OCI-LY7 (cell line): ENCODE measurements around the gene CSF1R. TPM values are rescaled to one million over a fixed set of nuclear protein-coding genes. Genes with fewer than 3 reads are reported as not detected.
A peak's percentile ranks its signal among the peaks of the same experiment; 100 is the strongest.
"Not testable (repeated sequence)": the region's sequence is repeated elsewhere in the genome, so short reads cannot be mapped to it uniquely, and the experiment has no call there.

Experiments used
- BruUV-seq: library from RNA; stranded (reverse); fragments of 400-500 nt; replicated peaks from 2 replicates; lab custom pipeline; 2021; lab: Mats Ljungman, UMichigan
- CTCF ChIA-PET: fragments of 300-600 bp; sonication (Branson Sonifier 250); formaldehyde crosslinking; loops from one replicate; lab custom pipeline; 2022; ENCODE audit warnings: antibody characterized with exemption; ENCODE audit not compliant: unreplicated experiment; lab: Charles Lee
- POLR2A ChIA-PET: fragments of 300-600 bp; sonication (Branson Sonifier 250); formaldehyde crosslinking; loops from one replicate; lab custom pipeline; 2022; ENCODE audit warnings: antibody characterized with exemption; lab: Charles Lee
- DNase-seq: peaks from one replicate; pipeline ENCODE4 v3.0.0-alpha.2; 2015; ENCODE audit warnings: low spot score
- H2AFZ ChIP-seq: fragments of 200-600 bp; sonication (generic), shearing (Covaris generic); 2 replicates; pipeline ENCODE4 v1.6.1; 2014; ENCODE audit warnings: mild to moderate bottlenecking, antibody characterized with exemption, low read length, moderate library complexity
- H3K27ac ChIP-seq: fragments of 200-600 bp; sonication (generic); 2 replicates; pipeline ENCODE4 v1.5.1; 2014; ENCODE audit warnings: mixed run types, low read depth, mild to moderate bottlenecking, moderate library complexity, low read length, inconsistent platforms; ENCODE audit not compliant: poor library complexity, severe bottlenecking
- H3K36me3 ChIP-seq: fragments of 200-600 bp; sonication (generic); 2 replicates; pipeline ENCODE4 v1.6.1; 2014; ENCODE audit warnings: mild to moderate bottlenecking, antibody characterized with exemption, low read length, moderate library complexity, mixed read lengths; ENCODE audit not compliant: insufficient read depth
- H3K4me1 ChIP-seq: fragments of 200-600 bp; sonication (generic); 2 replicates; pipeline ENCODE4 v1.5.1; 2014; ENCODE audit warnings: mild to moderate bottlenecking, low read length; ENCODE audit not compliant: insufficient read depth, poor library complexity, severe bottlenecking
- H3K4me2 ChIP-seq: fragments of 200-600 bp; sonication (generic); 2 replicates; pipeline ENCODE4 v1.6.1; 2014; ENCODE audit warnings: mild to moderate bottlenecking, low read length
- H3K4me3 ChIP-seq: fragments of 200-600 bp; sonication (generic); 2 replicates; pipeline ENCODE4 v1.5.1; 2014; ENCODE audit warnings: mild to moderate bottlenecking, low read depth, low read length; ENCODE audit not compliant: poor library complexity, severe bottlenecking
- H3K79me2 ChIP-seq: fragments of 200-600 bp; sonication (generic); 2 replicates; pipeline ENCODE4 v1.6.1; 2016; ENCODE audit warnings: low read depth, mild to moderate bottlenecking, low read length, moderate library complexity, mixed read lengths; ENCODE audit not compliant: insufficient read depth
- H3K9me2 ChIP-seq: fragments of 200-600 bp; sonication (generic); 2 replicates; pipeline ENCODE4 v1.6.1; 2016; ENCODE audit warnings: mild to moderate bottlenecking, low read length, mixed read lengths; ENCODE audit not compliant: insufficient read depth
- H3K9me3 ChIP-seq: fragments of 200-600 bp; sonication (generic); 2 replicates; pipeline ENCODE4 v1.6.1; 2014; ENCODE audit warnings: mild to moderate bottlenecking, mixed run types, low read length, mixed read lengths
- H4K20me1 ChIP-seq: fragments of 200-600 bp; sonication (generic); 2 replicates; pipeline ENCODE4 v1.6.1; 2014; ENCODE audit warnings: mild to moderate bottlenecking, antibody characterized with exemption, low read length, moderate library complexity, mixed read lengths; ENCODE audit not compliant: insufficient read depth
- CTCF ChIP-seq: fragments of 200-600 bp; sonication (generic); conservative IDR thresholded peaks from 2 replicates; pipeline ENCODE4 v1.5.1; 2014; ENCODE audit warnings: mild to moderate bottlenecking, antibody characterized with exemption, low read length, moderate library complexity, mixed read lengths
- EZH2phosphoT487 ChIP-seq: fragments of 200-600 bp; sonication (generic); IDR thresholded peaks from 2 replicates; pipeline ENCODE4 v1.6.1; 2018; ENCODE audit warnings: low read depth, borderline replicate concordance, mild to moderate bottlenecking, mixed run types, antibody characterized with exemption, low read length, moderate library complexity, mixed read lengths
- intact Hi-C: fragments of 100-400 bp; cut with micrococcal nuclease; formaldehyde crosslinking; loops from one replicate; pipeline ENCODE4 v1.10.0; 2022; ENCODE audit not compliant: unreplicated experiment
- total RNA-seq, 2 experiments: library from RNA; depleted of rRNA in 1 of 2; stranded (reverse); fragments of >200 nt in 1 of 2; shearing (Covaris generic) in 1 of 2; gene quantifications; 2 replicates each; pipeline ENCODE4 v1.2.3, GENCODE V29; 2014 to 2022

The CSF1R gene
- total RNA-seq, 2 experiments from 2014 or later: not detected

- CTCF ChIA-PET: no interaction called here
- Histone ChIP-seq H3K36me3 (peaks cover 97% of the 10 kb centered on the region), H3K27ac (no peak overlapping the region), H4K20me1 (no peaks in the 10 kb centered on the region; the same call in 1 of the 2 replicates), H3K79me2 (no peaks in the 10 kb centered on the region), H3K4me1 (peaks cover 18% of the 10 kb centered on the region), H2AFZ (no peak overlapping the region), H3K4me2 (0 out of 2 replicates have a peak overlapping the region, but pooled peaks have one; percentile 8), H3K4me3 (no peak overlapping the region), H3K9me3 (no peaks in the 10 kb centered on the region), H3K9me2 (no peaks in the 10 kb centered on the region)
- no peak for TF ChIP-seq CTCF
- TF ChIP-seq EZH2phosphoT487: no peak
- DNase-seq: no peak
- intact Hi-C loops: no loop called here
- POLR2A ChIA-PET: interaction anchor here (0.6 to 2.9 kb wide), 6 partner anchors 11 to 30 kb away, joined by 3 to 6 read pairs (median 3); no protein-coding TSS in a partner anchor
- BruUV-seq: no TSS peak
Observed at GRCh38 chr5:150034662-150035061, 51.7 kb downstream of the CSF1R start.

- BruUV-seq: no TSS peak
- no peaks in the 10 kb centered on the region for H3K9me3 ChIP-seq
- no peak for DNase-seq
- TF ChIP-seq CTCF: no peak
- TF ChIP-seq EZH2phosphoT487: no peak
- no peaks in the 10 kb centered on the region for H3K79me2 ChIP-seq
- peaks cover 96% of the 10 kb centered on the region for H3K36me3 ChIP-seq
- ChIA-PET POLR2A (no interaction called here), CTCF (no interaction called here)
- no peaks in the 10 kb centered on the region for H3K9me2 ChIP-seq
- no peak overlapping the region for H3K4me3 ChIP-seq
- intact Hi-C loops: no loop called here
- H3K4me2 ChIP-seq: no peak overlapping the region
- H2AFZ ChIP-seq: no peak overlapping the region
- no peaks in the 10 kb centered on the region; the same call in 1 of the 2 replicates for H4K20me1 ChIP-seq
- H3K4me1 ChIP-seq: peaks cover 18% of the 10 kb centered on the region
- no peak overlapping the region for H3K27ac ChIP-seq
Observed at GRCh38 chr5:150033334-150033733, 53.0 kb downstream of the CSF1R start.

GRCh38 chr5:150028047-150028446 is 58.3 kb downstream of the CSF1R start:
- H3K4me1 ChIP-seq, H3K79me2 ChIP-seq, H3K27ac ChIP-seq, H3K9me2 ChIP-seq, BruUV-seq, H3K4me2 ChIP-seq, CTCF ChIA-PET, DNase-seq, H2AFZ ChIP-seq, H4K20me1 ChIP-seq, intact Hi-C loops, H3K4me3 ChIP-seq, H3K9me3 ChIP-seq: not testable (repeated sequence)
- POLR2A ChIA-PET: interaction anchor here (0.6 kb wide), 1 partner anchor 9 kb away, joined by 3 read pairs; no protein-coding TSS in a partner anchor
- H3K36me3 ChIP-seq: peaks cover 92% of the 10 kb centered on the region
